ENCODE measurements around the gene PTPRH. TPM values are rescaled to one million over a fixed set of nuclear protein-coding genes. Genes with fewer than 3 reads are reported as not detected.

The PTPRH gene
- total RNA-seq, 1 experiment from 2014 or later = 15.9 TPM

- TF ChIP-seq POLR2AphosphoS5 (IDR thresholded peaks at IDR 0.05; ENCODE audit: low read depth, low read length) (peak; percentile 62), MAX (IDR thresholded peaks at IDR 0.05) (peak; percentile 71; the same call in 1 of the 2 replicates), EZH2 (IDR thresholded peaks at IDR 0.05) (no peak), FOSL1 (IDR thresholded peaks at IDR 0.05; ENCODE audit: low read depth) (no peak)
Measured at GRCh38 chr19:55166530-55167268, 42.6 kb downstream of the PTPRH start, which contains the start of gene DNAAF3 (continued).

GRCh38 chr19:55165952-55166529 is 43.3 kb downstream of the PTPRH start:
- peak overlapping the region; percentile 54 for H3K9ac ChIP-seq (ENCODE audit: low read length)
- H3K9me2 ChIP-seq (ENCODE audit: insufficient read depth) = no peaks in the 10 kb centered on the region
- H3K27ac ChIP-seq (ENCODE audit: low read depth, low read length) = peak overlapping the region; percentile 20; the same call in 1 of the 2 replicates
- no peaks in the 10 kb centered on the region for H4K20me1 ChIP-seq (ENCODE audit: insufficient read depth)
- no peaks in the 10 kb centered on the region for H3K27me3 ChIP-seq (ENCODE audit: insufficient read depth, low read length)
- DNase-seq (ENCODE audit: low read depth, low spot score) (peak; percentile 86), ATAC-seq (peak; percentile 84)
- no peaks in the 10 kb centered on the region for H3K36me3 ChIP-seq (ENCODE audit: control insufficient read depth in 1 of 2, insufficient read depth in 2 of 2, low read length in 2 of 2)
- peak overlapping the region; percentile 32 for H2AFZ ChIP-seq (ENCODE audit: low read depth, low read length, poor library complexity, severe bottlenecking)
- TF ChIP-seq CEBPB (IDR thresholded peaks at IDR 0.05; ENCODE audit: low read depth) (no peak), RAD21 (IDR thresholded peaks at IDR 0.05; ENCODE audit: low read depth) (peak; percentile 52), EZH2phosphoT487 (IDR thresholded peaks at IDR 0.05; ENCODE audit: borderline replicate concordance) (no peak), YY1 (IDR thresholded peaks at IDR 0.05; ENCODE audit: extremely low read depth, insufficient replicate concordance, low read depth, low read length) (peak; percentile 65), REST (IDR thresholded peaks at IDR 0.05; ENCODE audit: low read depth) (no peak), SIN3A (IDR thresholded peaks at IDR 0.05; ENCODE audit: low read depth) (no peak), CBX3 (IDR thresholded peaks at IDR 0.05; ENCODE audit: low read depth) (no peak), JUND (IDR thresholded peaks at IDR 0.05) (no peak), EZH2 (IDR thresholded peaks at IDR 0.05) (no peak), CTCF (IDR thresholded peaks at IDR 0.05 in 2 of 3, conservative IDR thresholded peaks at IDR 0.05 in 1 of 3; ENCODE audit: borderline replicate concordance in 1 of 3, insufficient read depth in 1 of 3, low read depth in 2 of 3, low read length in 2 of 3) (peak; percentile 87 to 98 (median 90)), MAX (IDR thresholded peaks at IDR 0.05) (no peak)
- POLR2A ChIA-PET = interaction anchor here (0.7 to 1.9 kb wide), 5 partner anchors 10 to 94 kb away, joined by 3 to 5 read pairs (median 4); no protein-coding TSS in a partner anchor
- intact Hi-C loops (cut with micrococcal nuclease) = loop anchor here (5.0 kb wide), 1 partner anchor 91 kb away; the partner anchor contains the start of gene PPP6R1
- RAD21 ChIA-PET (ENCODE audit: low non-redundant PET in 1 of 2, low total read pairs in 2 of 2, uncharacterized antibody in 2 of 2, unreplicated experiment in 2 of 2) = interaction anchor here (0.9 to 1.0 kb wide), 2 partner anchors 25 to 51 kb away, joined by 3 read pairs; no protein-coding TSS in a partner anchor
- TSS peak; percentile 64 for BruUV-seq (replicated peaks)
- peak overlapping the region; percentile 99 for H3K4me2 ChIP-seq (ENCODE audit: low read length)
- peak overlapping the region; percentile 72 to 74 for H3K4me3 ChIP-seq (replicated peaks in 1 of 2; ENCODE audit: low read depth in 1 of 2, low read length in 2 of 2)
- CTCF ChIA-PET = interaction anchor here (1.0 to 2.7 kb wide), 13 partner anchors 9 to 311 kb away, joined by 3 to 26 read pairs (median 7); partner anchors contain the start of genes PPP6R1, SYT5 and ZNF628
- H3K9me3 ChIP-seq (ENCODE audit: control insufficient read depth in 1 of 2, insufficient read depth in 1 of 2, low read depth in 1 of 2, low read length in 2 of 2) = no peaks in the 10 kb centered on the region
- H3K79me2 ChIP-seq (ENCODE audit: insufficient read depth, low read length) = no peaks in the 10 kb centered on the region
- H3K4me1 ChIP-seq (ENCODE audit: control insufficient read depth in 1 of 2, insufficient read depth in 2 of 2, low read length in 2 of 2) = peaks cover 7 to 25% of the 10 kb centered on the region in 2 experiments; a peak in 3 of 4 replicates
